DND-41 (cell line): ENCODE results near the gene RCOR1.

Experiments used
- ATAC-seq: fragments of 200-7000 bp; cut with Tn5 transposase; 3 replicates; pipeline ENCODE4 v1.9.1; 2021; ENCODE audit warnings: low read depth; ENCODE audit not compliant: insufficient read depth
- DNase-seq: peaks from one replicate; pipeline ENCODE4 v3.0.0-alpha.2; 2020
- H2AFZ ChIP-seq: 2 replicates; pipeline ENCODE4 v1.6.0; 2012; ENCODE audit warnings: low read depth, low read length
- H3K27ac ChIP-seq: 2 replicates; pipeline ENCODE4 v1.5.1; 2012; ENCODE audit warnings: low read length, inconsistent platforms
- H3K27me3 ChIP-seq: fragments of 200-600 bp; sonication (generic); 2 replicates; pipeline ENCODE4 v1.6.0; 2012; ENCODE audit warnings: low read length, mild to moderate bottlenecking, inconsistent platforms; ENCODE audit not compliant: insufficient read depth, poor library complexity
- H3K36me3 ChIP-seq: 2 replicates; pipeline ENCODE4 v1.5.1; 2012; ENCODE audit warnings: low read length, inconsistent platforms; ENCODE audit not compliant: insufficient read depth
- H3K4me1 ChIP-seq: 2 replicates; pipeline ENCODE4 v1.5.1; 2012; ENCODE audit warnings: mild to moderate bottlenecking, low read length; ENCODE audit not compliant: insufficient read depth
- H3K4me2 ChIP-seq: 2 replicates; pipeline ENCODE4 v1.6.0; 2012; ENCODE audit warnings: mild to moderate bottlenecking, moderate library complexity, low read length, inconsistent platforms; ENCODE audit not compliant: insufficient read depth
- H3K4me3 ChIP-seq, 2 experiments: fragments of 200-600 bp in 1 of 2; shearing (Covaris generic) in 1 of 2; 2 replicates each; pipeline ENCODE4 v1.5.1; 2012 to 2016; ENCODE audit warnings: inconsistent platforms in 2 of 2, low read length in 2 of 2, mild to moderate bottlenecking in 2 of 2, low read depth in 1 of 2, moderate library complexity in 1 of 2
- H3K79me2 ChIP-seq: 2 replicates; pipeline ENCODE4 v1.6.0; 2012; ENCODE audit warnings: low read length, inconsistent platforms; ENCODE audit not compliant: insufficient read depth
- H3K9ac ChIP-seq: 2 replicates; pipeline ENCODE4 v1.6.0; 2012; ENCODE audit warnings: low read depth, mild to moderate bottlenecking, inconsistent platforms, low read length, moderate library complexity
- H3K9me3 ChIP-seq: 2 replicates; pipeline ENCODE4 v1.5.1; 2012; ENCODE audit warnings: low read length, moderate library complexity, mild to moderate bottlenecking, inconsistent platforms; ENCODE audit not compliant: insufficient read depth, severe bottlenecking
- H4K20me1 ChIP-seq: 2 replicates; pipeline ENCODE4 v1.6.0; 2012; ENCODE audit warnings: low read length; ENCODE audit not compliant: insufficient read depth
- CTCF ChIP-seq: IDR thresholded peaks from 2 replicates; pipeline ENCODE4 v1.5.1; 2012; ENCODE audit warnings: borderline replicate concordance, low read length, moderate library complexity, mild to moderate bottlenecking; ENCODE audit not compliant: poor library complexity, severe bottlenecking; ENCODE audit errors: extremely low read depth
- EZH2 ChIP-seq: IDR thresholded peaks from 3 replicates; pipeline ENCODE4 v1.6.1; 2012; ENCODE audit warnings: borderline replicate concordance, low read depth, mild to moderate bottlenecking, moderate library complexity, low read length, inconsistent platforms; ENCODE audit not compliant: severe bottlenecking

The RCOR1 gene

DNA sequence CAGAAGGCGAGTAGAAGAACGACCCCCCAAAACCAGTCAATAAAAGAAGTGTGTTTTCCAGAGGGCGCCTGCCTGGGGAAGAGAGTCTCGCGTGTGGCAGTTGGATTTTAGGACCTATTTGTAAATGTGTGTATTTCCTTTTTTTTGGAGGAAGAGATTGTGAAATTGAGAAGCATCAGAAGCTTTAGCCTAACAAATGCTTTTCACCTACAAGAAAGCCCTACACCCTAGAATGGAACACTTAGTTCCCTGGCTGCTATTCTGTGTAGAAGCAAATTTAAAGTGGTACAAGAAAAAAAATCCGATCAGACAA, 1.3 kb downstream of the RCOR1 start:
- Histone ChIP-seq H3K9me3 (no peaks in the 10 kb centered on the region), H3K4me3 (peak overlapping the region; percentile 72 to 82), H3K27me3 (no peaks in the 10 kb centered on the region), H3K36me3 (peaks cover 5% of the 10 kb centered on the region; the same call in 1 of the 2 replicates), H3K79me2 (peaks cover 59% of the 10 kb centered on the region), H3K9ac (peak overlapping the region; percentile 70), H3K4me2 (peak overlapping the region; percentile 94), H3K27ac (peak overlapping the region; percentile 72), H3K4me1 (peaks cover 35% of the 10 kb centered on the region), H4K20me1 (peaks cover 22% of the 10 kb centered on the region), H2AFZ (no peak overlapping the region)
- DNase-seq (no peak), ATAC-seq (no peak)
- TF ChIP-seq EZH2 (no peak), CTCF (no peak)

- H3K9ac ChIP-seq, result peak overlapping the region; percentile 70
- peaks cover 22% of the 10 kb centered on the region for H4K20me1 ChIP-seq
- H3K4me1 ChIP-seq, result peaks cover 40% of the 10 kb centered on the region
- no peak overlapping the region for H2AFZ ChIP-seq
- peaks cover 12% of the 10 kb centered on the region for H3K36me3 ChIP-seq
- DNase-seq, result peak; percentile 67
- no peaks in the 10 kb centered on the region for H3K9me3 ChIP-seq
- ATAC-seq, result no peak
- H3K27ac ChIP-seq, result peak overlapping the region; percentile 56
- peak overlapping the region; percentile 72 to 82; a peak in 3 of 4 replicates for H3K4me3 ChIP-seq
- no peak for TF ChIP-seq EZH2
- TF ChIP-seq CTCF, result peak; percentile 78
- peaks cover 67% of the 10 kb centered on the region for H3K79me2 ChIP-seq
- H3K4me2 ChIP-seq, result peak overlapping the region; percentile 94
- no peaks in the 10 kb centered on the region for H3K27me3 ChIP-seq
Measured at GRCh38 chr14:102594514-102595175, 2.2 kb downstream of the RCOR1 start.

DNA sequence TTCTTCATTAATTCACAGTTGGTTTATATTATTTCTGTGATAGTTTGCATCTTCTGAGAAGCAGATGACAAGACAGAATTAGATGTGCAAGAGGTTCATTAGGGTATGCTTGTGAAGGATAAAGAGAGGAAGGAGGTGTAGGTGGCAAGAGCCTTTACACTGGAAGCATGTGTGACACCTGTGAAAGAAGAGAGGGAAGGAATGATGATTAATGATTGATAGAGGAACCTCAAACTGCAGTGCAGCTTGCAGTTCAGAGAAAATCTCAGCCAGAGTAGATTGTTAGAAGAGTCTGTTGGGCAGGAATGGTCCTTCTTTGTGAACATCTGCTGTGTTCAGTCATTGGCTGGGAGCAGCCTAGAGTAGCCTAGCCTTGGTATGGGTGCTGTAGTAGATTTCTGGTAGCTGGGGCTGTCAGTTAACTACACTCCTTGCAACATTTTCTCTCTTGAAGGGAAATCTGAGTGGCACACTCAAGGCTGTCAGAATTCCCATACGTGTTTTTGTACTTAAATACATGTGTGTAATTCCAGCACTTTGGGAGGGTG, 9.0 kb downstream of the RCOR1 start:
- no peak overlapping the region for H3K4me2 ChIP-seq
- ATAC-seq (no peak), DNase-seq (no peak)
- no peak for TF ChIP-seq EZH2
- no peak for TF ChIP-seq CTCF
- H3K9ac ChIP-seq, result no peak overlapping the region
- no peak overlapping the region for H3K27ac ChIP-seq
- peaks cover 27% of the 10 kb centered on the region; the same call in 1 of the 2 replicates for H4K20me1 ChIP-seq
- H3K9me3 ChIP-seq, result no peaks in the 10 kb centered on the region
- no peaks in the 10 kb centered on the region for H3K27me3 ChIP-seq
- no peak overlapping the region for H3K4me3 ChIP-seq
- peaks cover 9% of the 10 kb centered on the region for H3K4me1 ChIP-seq
- no peak overlapping the region for H2AFZ ChIP-seq
- H3K79me2 ChIP-seq, result peaks cover 96% of the 10 kb centered on the region
- peaks cover 10% of the 10 kb centered on the region; the same call in 1 of the 2 replicates for H3K36me3 ChIP-seq
